ENCODE measurements around the gene TLE4.

Gene TLE4

DNA sequence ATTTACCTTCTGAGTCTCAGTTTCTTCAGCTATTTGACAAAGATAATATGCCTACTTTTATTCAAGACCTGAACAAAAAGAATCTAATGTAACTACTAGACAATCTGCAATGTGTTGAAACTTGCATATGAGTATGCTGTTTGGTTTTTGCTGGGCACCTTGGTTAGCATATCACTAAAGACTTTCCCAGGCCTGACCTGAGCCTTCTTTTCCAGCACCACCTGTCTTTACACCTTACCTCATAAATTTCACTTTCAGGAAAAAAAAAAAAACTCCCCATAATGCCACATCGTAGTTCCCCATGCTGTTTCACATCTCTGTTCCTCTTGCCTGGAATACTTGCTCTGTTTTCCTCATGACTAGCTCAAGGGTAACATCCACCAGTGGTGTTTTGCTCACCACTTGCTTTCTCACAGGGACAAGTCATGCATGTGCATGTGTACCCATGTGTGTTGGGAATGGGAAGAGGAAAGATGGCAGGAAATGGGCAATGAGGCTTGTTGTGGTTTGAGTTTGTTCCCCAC, 45.6 kb upstream of the TLE4 start:
- Histone ChIP-seq H3K4me3 (ENCODE audit: insufficient read depth, low read length, poor library complexity, severe bottlenecking) (no peak overlapping the region), H2AFZ (ENCODE audit: low read depth, low read length, severe bottlenecking) (no peak overlapping the region), H3K79me2 (ENCODE audit: insufficient read depth, low read length) (no peaks in the 10 kb centered on the region), H3K36me3 (ENCODE audit: low read length) (no peaks in the 10 kb centered on the region), H3K9me2 (replicated peaks; ENCODE audit: insufficient read depth, low read length) (no peaks in the 10 kb centered on the region), H3K9me3 (ENCODE audit: insufficient read depth, low read length) (no peaks in the 10 kb centered on the region), H3K27me3 (ENCODE audit: low read length) (no peaks in the 10 kb centered on the region), H3K27ac (ENCODE audit: low read depth, low read length) (no peak overlapping the region), H3K9ac (ENCODE audit: low read length) (no peak overlapping the region), H3F3A (ENCODE audit: insufficient read depth) (no peaks in the 10 kb centered on the region), H4K20me1 (ENCODE audit: low read depth, low read length) (no peaks in the 10 kb centered on the region), H3K4me2 (ENCODE audit: low read depth, low read length, poor library complexity, severe bottlenecking) (no peak overlapping the region)
- TF ChIP-seq CTCF (IDR thresholded peaks at IDR 0.05; ENCODE audit: insufficient read depth, low read length, poor library complexity, severe bottlenecking) (no peak), EZH2phosphoT487 (conservative IDR thresholded peaks at IDR 0.05; ENCODE audit: low read length) (no peak)

DNA sequence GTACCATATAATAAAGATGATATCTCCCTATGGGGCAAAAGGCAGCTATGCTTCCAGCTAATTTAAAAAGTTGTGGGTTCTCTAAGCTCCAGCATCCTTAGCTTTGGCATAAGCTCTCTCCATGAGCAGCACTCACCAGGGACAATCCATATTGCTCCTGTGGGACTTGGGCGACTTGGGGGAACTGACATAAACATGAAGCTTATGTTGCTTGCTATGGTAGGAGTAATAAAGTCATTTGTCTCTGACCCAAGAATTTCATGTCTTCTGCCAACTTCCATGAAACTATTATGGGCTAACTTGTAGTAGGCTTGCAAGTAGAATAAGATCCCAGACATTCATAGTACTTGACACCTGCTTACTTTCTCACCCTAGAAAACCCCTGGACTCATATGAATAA, 36.2 kb upstream of the TLE4 start:
- no peak overlapping the region for H3K4me2 ChIP-seq (ENCODE audit: low read depth, low read length, poor library complexity, severe bottlenecking)
- no peaks in the 10 kb centered on the region; the same call in 1 of the 2 replicates for H3K9me3 ChIP-seq (ENCODE audit: insufficient read depth, low read length)
- no peaks in the 10 kb centered on the region for H3K36me3 ChIP-seq (ENCODE audit: low read length)
- H3K79me2 ChIP-seq (ENCODE audit: insufficient read depth, low read length): no peaks in the 10 kb centered on the region
- H3K9me2 ChIP-seq (replicated peaks; ENCODE audit: insufficient read depth, low read length): no peaks in the 10 kb centered on the region
- H3K27me3 ChIP-seq (ENCODE audit: low read length): no peaks in the 10 kb centered on the region
- H2AFZ ChIP-seq (ENCODE audit: low read depth, low read length, severe bottlenecking): no peak overlapping the region
- no peak overlapping the region for H3K9ac ChIP-seq (ENCODE audit: low read length)
- no peaks in the 10 kb centered on the region for H3F3A ChIP-seq (ENCODE audit: insufficient read depth)
- H4K20me1 ChIP-seq (ENCODE audit: low read depth, low read length): no peaks in the 10 kb centered on the region
- no peak overlapping the region for H3K27ac ChIP-seq (ENCODE audit: low read depth, low read length)
- H3K4me3 ChIP-seq (ENCODE audit: insufficient read depth, low read length, poor library complexity, severe bottlenecking): no peak overlapping the region
- TF ChIP-seq CTCF (IDR thresholded peaks at IDR 0.05; ENCODE audit: insufficient read depth, low read length, poor library complexity, severe bottlenecking) (no peak), EZH2phosphoT487 (conservative IDR thresholded peaks at IDR 0.05; ENCODE audit: low read length) (no peak)

DNA sequence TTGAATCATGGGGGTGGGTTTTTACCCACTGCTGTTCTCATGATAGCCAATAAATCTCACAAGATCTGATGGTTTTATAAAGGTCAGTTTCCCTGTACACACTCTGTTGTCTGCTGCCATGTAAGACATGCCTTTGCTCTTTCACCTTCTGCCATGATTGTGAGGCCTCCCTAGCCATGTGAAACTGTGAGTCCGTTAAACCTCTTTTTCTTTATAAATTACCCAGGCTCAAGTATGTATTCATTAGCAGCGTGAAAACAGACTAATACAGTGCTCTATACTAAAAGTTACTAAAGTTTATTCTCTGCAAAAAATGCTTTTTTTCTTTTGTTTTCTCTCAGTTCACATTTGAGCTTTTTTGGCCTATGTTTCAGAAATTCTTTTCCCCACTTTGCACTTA, 33.9 kb upstream of the TLE4 start:
- Histone ChIP-seq H3K9ac (ENCODE audit: low read length) (no peak overlapping the region), H2AFZ (ENCODE audit: low read depth, low read length, severe bottlenecking) (no peak overlapping the region), H3K27me3 (ENCODE audit: low read length) (no peaks in the 10 kb centered on the region), H3K79me2 (ENCODE audit: insufficient read depth, low read length) (no peaks in the 10 kb centered on the region), H3K9me3 (ENCODE audit: insufficient read depth, low read length) (no peaks in the 10 kb centered on the region; the same call in 1 of the 2 replicates), H4K20me1 (ENCODE audit: low read depth, low read length) (no peaks in the 10 kb centered on the region), H3K27ac (ENCODE audit: low read depth, low read length) (no peak overlapping the region), H3K4me3 (ENCODE audit: insufficient read depth, low read length, poor library complexity, severe bottlenecking) (no peak overlapping the region), H3F3A (ENCODE audit: insufficient read depth) (no peaks in the 10 kb centered on the region), H3K9me2 (replicated peaks; ENCODE audit: insufficient read depth, low read length) (no peaks in the 10 kb centered on the region), H3K36me3 (ENCODE audit: low read length) (no peaks in the 10 kb centered on the region), H3K4me2 (ENCODE audit: low read depth, low read length, poor library complexity, severe bottlenecking) (no peak overlapping the region)
- no peak for TF ChIP-seq EZH2phosphoT487 (conservative IDR thresholded peaks at IDR 0.05; ENCODE audit: low read length)
- no peak for TF ChIP-seq CTCF (IDR thresholded peaks at IDR 0.05; ENCODE audit: insufficient read depth, low read length, poor library complexity, severe bottlenecking)

All from SU-DHL-6 (cell line).